Sciatic nerve (tissue), 2 donors: ENCODE data around the gene ASAP2. TPM values are rescaled to one million over a fixed set of nuclear protein-coding genes. Genes with fewer than 3 reads are reported as not detected.

Experiments
- ATAC-seq: fragments of 200-7000 bp; cut with Tn5 transposase; one replicate; pipeline ENCODE4 v1.9.1; 2020; ENCODE audit warnings: mild to moderate bottlenecking, moderate library complexity
- DNase-seq: peaks from one replicate; pipeline ENCODE4 v3.0.0-alpha.2; 2020; ENCODE audit warnings: low spot score
- intact Hi-C: fragments of 100-400 bp; cut with DNase I; formaldehyde crosslinking; loops from one replicate; pipeline ENCODE4 v1.14.2; 2022
- total RNA-seq: library from RNA; stranded (reverse); fragmentation: NEBNext Ultra II Directional; extraction: Animal tissue kit (Norgen Biotek cat#: 25700); gene quantifications from one replicate; pipeline ENCODE4 v1.2.1, GENCODE V29; 2021
- donor health status: DM: no; HTN: no; CAD: no.
- donor health status: DM: no; HTN: no; CAD: no.

ASAP2 gene
- total RNA-seq, 1 donor from 2014 or later, result 47.1 TPM

GRCh38 chr2:9451231-9451630, 244.6 kb downstream of the ASAP2 start:
- ATAC-seq (no peak), DNase-seq (no peak)
- intact Hi-C loops, result no loop called here

Other genes starting within 250 kb of the ASAP2 start
- 67.6 TPM for gene MBOAT2, start 203.1 kb upstream of the ASAP2 start, total RNA-seq
- 163 TPM for gene ITGB1BP1, start 216.7 kb downstream of the ASAP2 start, total RNA-seq
- 16.0 TPM for gene CPSF3, start 216.8 kb downstream of the ASAP2 start, total RNA-seq